GM12874 (cell line): ENCODE data around the gene LRCOL1.

Source experiments
- TF ChIP-seq, protein P1 (sequence below): IDR thresholded peaks from 2 replicates; pipeline ENCODE4 v1.5.1; 2011; ENCODE audit warnings: low read depth, mild to moderate bottlenecking, control low read depth, low read length, moderate library complexity; ENCODE audit not compliant: insufficient read depth

The LRCOL1 gene

GRCh38 chr12:132620899-132621656, 10.7 kb upstream of the LRCOL1 start:
- TF ChIP-seq, protein P1, sequence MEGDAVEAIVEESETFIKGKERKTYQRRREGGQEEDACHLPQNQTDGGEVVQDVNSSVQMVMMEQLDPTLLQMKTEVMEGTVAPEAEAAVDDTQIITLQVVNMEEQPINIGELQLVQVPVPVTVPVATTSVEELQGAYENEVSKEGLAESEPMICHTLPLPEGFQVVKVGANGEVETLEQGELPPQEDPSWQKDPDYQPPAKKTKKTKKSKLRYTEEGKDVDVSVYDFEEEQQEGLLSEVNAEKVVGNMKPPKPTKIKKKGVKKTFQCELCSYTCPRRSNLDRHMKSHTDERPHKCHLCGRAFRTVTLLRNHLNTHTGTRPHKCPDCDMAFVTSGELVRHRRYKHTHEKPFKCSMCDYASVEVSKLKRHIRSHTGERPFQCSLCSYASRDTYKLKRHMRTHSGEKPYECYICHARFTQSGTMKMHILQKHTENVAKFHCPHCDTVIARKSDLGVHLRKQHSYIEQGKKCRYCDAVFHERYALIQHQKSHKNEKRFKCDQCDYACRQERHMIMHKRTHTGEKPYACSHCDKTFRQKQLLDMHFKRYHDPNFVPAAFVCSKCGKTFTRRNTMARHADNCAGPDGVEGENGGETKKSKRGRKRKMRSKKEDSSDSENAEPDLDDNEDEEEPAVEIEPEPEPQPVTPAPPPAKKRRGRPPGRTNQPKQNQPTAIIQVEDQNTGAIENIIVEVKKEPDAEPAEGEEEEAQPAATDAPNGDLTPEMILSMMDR = no peak

DNA sequence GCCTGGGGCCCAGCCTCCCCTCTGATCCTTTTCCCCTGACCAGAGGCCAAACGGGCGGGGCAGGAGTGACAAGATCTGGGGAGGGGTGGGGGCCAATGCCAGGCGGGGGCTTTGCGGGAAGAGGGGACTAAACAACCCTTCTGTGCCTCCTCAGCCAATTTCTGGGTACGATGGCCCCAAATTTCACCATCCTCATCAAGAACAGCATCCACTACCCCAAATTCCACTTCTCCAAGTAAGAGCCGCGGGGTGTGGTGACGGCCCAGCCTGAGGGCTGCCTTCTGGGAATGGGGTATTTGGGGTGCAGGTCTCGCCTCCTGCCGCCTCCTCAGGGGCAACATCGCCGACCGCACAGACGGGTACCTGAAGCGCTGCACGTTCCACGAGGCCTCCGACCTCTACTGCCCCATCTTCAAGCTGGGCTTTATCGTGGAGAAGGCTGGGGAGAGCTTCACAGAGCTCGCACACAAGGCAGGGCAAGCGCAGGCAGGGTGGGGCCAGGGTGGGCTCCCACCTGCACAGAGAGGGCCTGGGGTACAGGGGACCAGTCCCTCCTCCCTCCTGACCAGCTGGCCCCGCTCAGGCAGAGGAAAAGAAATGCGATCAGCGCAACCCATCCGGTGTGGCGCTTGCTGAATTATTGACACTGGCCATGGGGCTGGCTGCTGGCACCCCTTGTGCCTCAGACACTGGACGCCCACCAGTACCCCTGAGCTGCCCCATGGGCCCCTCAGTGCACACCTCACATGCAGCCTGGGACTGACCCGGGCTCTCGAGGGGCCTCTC, 9.9 kb upstream of the LRCOL1 start:
- TF ChIP-seq, protein P1 = no peak

- TF ChIP-seq, protein P1 = no peak
Measured at GRCh38 chr12:132619386-132620112, 9.2 kb upstream of the LRCOL1 start.

DNA sequence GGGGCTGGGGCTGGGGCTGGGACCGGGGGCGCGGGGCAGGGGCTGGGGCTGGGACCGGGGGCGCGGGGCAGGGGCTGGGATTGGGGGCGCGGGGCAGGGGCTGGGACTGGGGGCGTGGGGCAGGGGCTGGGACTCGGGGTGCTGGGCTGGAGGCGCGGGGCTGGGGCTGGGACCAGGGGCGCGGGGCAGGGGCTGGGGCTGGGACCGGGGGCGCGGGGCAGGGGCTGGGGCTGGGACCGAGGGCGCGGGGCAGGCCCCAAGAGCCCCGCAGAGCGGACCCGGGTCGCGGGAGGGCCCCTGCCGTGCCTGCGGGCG, 8.6 kb upstream of the LRCOL1 start:
- TF ChIP-seq, protein P1 = no peak

GRCh38 chr12:132618683-132619043, 8.3 kb upstream of the LRCOL1 start, which contains the start of gene P2RX2:
Gene P2RX2 (plus strand): TSS chr12:132618776. CDS start chr12:132618817, 41 bp downstream.
- TF ChIP-seq, protein P1 = no peak

GRCh38 chr12:132617822-132618682, 7.7 kb upstream of the LRCOL1 start:
- TF ChIP-seq, protein P1 = no peak
